ENCODE data around the gene MCTP2. TPM values are rescaled to one million over a fixed set of nuclear protein-coding genes. Genes with fewer than 3 reads are reported as not detected.

MCTP2 gene
- total RNA-seq, 4 donors from 2014 or later, result 0.13 to 2.0 (median 0.43) TPM

- intact Hi-C loops (cut with DNase I; ENCODE audit: low total_unique reads), result no loop called here
- in situ Hi-C loops (cut with MboI; ENCODE audit: low sequenced_read_pairs in 4 of 4), result no loop called here
- no peaks in the 10 kb centered on the region for H3K27me3 ChIP-seq
- H3K4me1 ChIP-seq, result no peaks in the 10 kb centered on the region
- no peaks in the 10 kb centered on the region for H3K36me3 ChIP-seq
- H3K27ac ChIP-seq, result no peak overlapping the region
- ATAC-seq (no peak), DNase-seq (no peak)
- no peaks in the 10 kb centered on the region for H3K9me3 ChIP-seq
- no peak overlapping the region for H3K4me3 ChIP-seq
- no peak for TF ChIP-seq POLR2A (IDR thresholded peaks at IDR 0.05)
- no peak for TF ChIP-seq CTCF (IDR thresholded peaks at IDR 0.05 in 4 of 5, conservative IDR thresholded peaks at IDR 0.05 in 1 of 5)
Measured at GRCh38 chr15:94383041-94383440, 151.7 kb downstream of the MCTP2 start.

GRCh38 chr15:94383706-94384105, 152.3 kb downstream of the MCTP2 start:
- Histone ChIP-seq H3K9me3 (no peaks in the 10 kb centered on the region), H3K4me3 (no peak overlapping the region), H3K36me3 (no peaks in the 10 kb centered on the region), H3K27ac (no peak overlapping the region), H3K4me1 (no peaks in the 10 kb centered on the region), H3K27me3 (no peaks in the 10 kb centered on the region)
- in situ Hi-C loops (cut with MboI; ENCODE audit: low sequenced_read_pairs in 4 of 4) (no loop called here), intact Hi-C loops (cut with DNase I; ENCODE audit: low total_unique reads) (no loop called here)
- ATAC-seq (no peak), DNase-seq (no peak)
- TF ChIP-seq CTCF (IDR thresholded peaks at IDR 0.05 in 4 of 5, conservative IDR thresholded peaks at IDR 0.05 in 1 of 5) (no peak), POLR2A (IDR thresholded peaks at IDR 0.05) (no peak)

- no peaks in the 10 kb centered on the region for H3K27me3 ChIP-seq
- TF ChIP-seq CTCF (IDR thresholded peaks at IDR 0.05 in 4 of 5, conservative IDR thresholded peaks at IDR 0.05 in 1 of 5), result no peak
- no peak for TF ChIP-seq POLR2A (IDR thresholded peaks at IDR 0.05)
- no peaks in the 10 kb centered on the region for H3K4me1 ChIP-seq
- DNase-seq (no peak), ATAC-seq (no peak)
- H3K9me3 ChIP-seq, result no peaks in the 10 kb centered on the region
- H3K36me3 ChIP-seq, result no peaks in the 10 kb centered on the region
- H3K4me3 ChIP-seq, result no peak overlapping the region
- intact Hi-C loops (cut with DNase I; ENCODE audit: low total_unique reads), result no loop called here
- H3K27ac ChIP-seq, result no peak overlapping the region
- in situ Hi-C loops (cut with MboI; ENCODE audit: low sequenced_read_pairs in 4 of 4), result no loop called here
Measured at GRCh38 chr15:94385441-94385840, 154.1 kb downstream of the MCTP2 start.

GRCh38 chr15:94386351-94386750, 155.0 kb downstream of the MCTP2 start:
- ATAC-seq, result no peak
- intact Hi-C loops (cut with DNase I; ENCODE audit: low total_unique reads), result no loop called here

More at GRCh38 chr15:94386351-94386750, 155.0 kb downstream of the MCTP2 start:
- Histone ChIP-seq H3K27ac (no peak overlapping the region), H3K4me1 (no peaks in the 10 kb centered on the region), H3K4me3 (no peak overlapping the region), H3K36me3 (no peaks in the 10 kb centered on the region), H3K27me3 (no peaks in the 10 kb centered on the region), H3K9me3 (no peaks in the 10 kb centered on the region)
- in situ Hi-C loops (cut with MboI; ENCODE audit: low sequenced_read_pairs in 4 of 4), result no loop called here
- TF ChIP-seq POLR2A (IDR thresholded peaks at IDR 0.05), result no peak
- TF ChIP-seq CTCF (IDR thresholded peaks at IDR 0.05 in 4 of 5, conservative IDR thresholded peaks at IDR 0.05 in 1 of 5), result no peak
- DNase-seq, result no peak

Data from gastrocnemius medialis (tissue), 4 donors.